Measurements from ENCODE around the gene ZCCHC2. TPM values are rescaled to one million over a fixed set of nuclear protein-coding genes. Genes with fewer than 3 reads are reported as not detected.

The ZCCHC2 gene
- total RNA-seq, 3 donors from 2014 or later, result 24.3 to 36.3 (median 26.2) TPM

DNA sequence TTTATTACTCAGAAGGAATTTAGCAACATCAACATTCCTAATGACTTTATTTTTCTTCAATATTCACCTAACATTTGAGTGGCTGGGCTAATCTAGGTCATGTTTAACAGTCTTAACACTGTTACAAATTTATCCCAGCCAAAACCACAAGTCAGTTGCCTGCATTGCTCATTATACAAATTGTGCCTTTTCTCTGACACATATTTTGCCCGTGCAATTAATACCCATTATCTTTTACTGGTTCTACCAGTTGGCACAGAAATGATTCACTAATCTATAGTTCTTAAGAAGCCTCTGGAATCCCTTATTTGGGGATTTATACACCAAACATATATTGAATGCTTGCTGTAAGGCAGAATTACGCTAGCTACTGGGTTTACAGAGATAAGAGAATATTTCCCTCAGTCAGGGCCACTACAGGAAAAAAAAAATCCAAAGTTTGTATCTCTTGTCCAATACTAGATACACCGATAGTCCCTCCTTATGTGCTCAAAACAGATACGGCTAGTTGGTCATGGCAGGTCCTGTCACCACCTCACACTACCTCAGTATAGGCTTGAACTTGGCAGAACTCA, 46.3 kb downstream of the ZCCHC2 start:
- H3K9me3 ChIP-seq, result no peaks in the 10 kb centered on the region
- TF ChIP-seq, protein P1, sequence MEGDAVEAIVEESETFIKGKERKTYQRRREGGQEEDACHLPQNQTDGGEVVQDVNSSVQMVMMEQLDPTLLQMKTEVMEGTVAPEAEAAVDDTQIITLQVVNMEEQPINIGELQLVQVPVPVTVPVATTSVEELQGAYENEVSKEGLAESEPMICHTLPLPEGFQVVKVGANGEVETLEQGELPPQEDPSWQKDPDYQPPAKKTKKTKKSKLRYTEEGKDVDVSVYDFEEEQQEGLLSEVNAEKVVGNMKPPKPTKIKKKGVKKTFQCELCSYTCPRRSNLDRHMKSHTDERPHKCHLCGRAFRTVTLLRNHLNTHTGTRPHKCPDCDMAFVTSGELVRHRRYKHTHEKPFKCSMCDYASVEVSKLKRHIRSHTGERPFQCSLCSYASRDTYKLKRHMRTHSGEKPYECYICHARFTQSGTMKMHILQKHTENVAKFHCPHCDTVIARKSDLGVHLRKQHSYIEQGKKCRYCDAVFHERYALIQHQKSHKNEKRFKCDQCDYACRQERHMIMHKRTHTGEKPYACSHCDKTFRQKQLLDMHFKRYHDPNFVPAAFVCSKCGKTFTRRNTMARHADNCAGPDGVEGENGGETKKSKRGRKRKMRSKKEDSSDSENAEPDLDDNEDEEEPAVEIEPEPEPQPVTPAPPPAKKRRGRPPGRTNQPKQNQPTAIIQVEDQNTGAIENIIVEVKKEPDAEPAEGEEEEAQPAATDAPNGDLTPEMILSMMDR (IDR thresholded peaks at IDR 0.05), result no peak
- TF ChIP-seq POLR2A (IDR thresholded peaks at IDR 0.05) (no peak), POLR2AphosphoS5 (IDR thresholded peaks at IDR 0.05) (no peak)
- no peaks in the 10 kb centered on the region for H3K27me3 ChIP-seq
- no peaks in the 10 kb centered on the region for H3K36me3 ChIP-seq
- no peaks in the 10 kb centered on the region for H3K4me1 ChIP-seq
- no peak overlapping the region for H3K27ac ChIP-seq
- intact Hi-C loops (cut with DNase I; ENCODE audit: low total_unique reads), result no loop called here
- H3K4me3 ChIP-seq, result no peak overlapping the region
- no peak for DNase-seq (ENCODE audit: low spot score in 2 of 2)

DNA sequence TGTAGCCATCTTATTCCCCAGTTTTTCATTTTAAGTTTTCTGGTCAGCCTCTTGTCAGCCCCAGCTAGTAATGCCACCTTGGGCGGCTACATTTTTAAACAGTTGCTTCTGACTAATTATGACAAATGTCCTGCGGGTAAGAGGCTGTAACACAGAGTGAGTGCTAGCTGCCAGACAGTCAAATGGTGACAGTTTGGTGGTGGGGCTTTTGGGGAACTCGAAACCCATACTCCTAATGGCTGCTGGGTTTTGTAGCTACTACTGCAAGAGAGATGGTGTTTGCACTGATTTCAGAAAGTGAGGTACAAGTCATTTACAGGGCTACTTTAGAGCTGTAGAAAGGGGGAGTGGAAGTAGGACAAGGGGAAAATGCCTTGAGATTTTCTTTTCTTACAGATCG, 48.2 kb downstream of the ZCCHC2 start:
- no peak overlapping the region for H3K27ac ChIP-seq
- no peak overlapping the region for H3K4me3 ChIP-seq
- no peaks in the 10 kb centered on the region for H3K4me1 ChIP-seq
- no peaks in the 10 kb centered on the region for H3K27me3 ChIP-seq
- H3K36me3 ChIP-seq, result no peaks in the 10 kb centered on the region
- H3K9me3 ChIP-seq, result no peaks in the 10 kb centered on the region
- no peak for DNase-seq (ENCODE audit: low spot score in 2 of 2)
- no peak for TF ChIP-seq POLR2A (IDR thresholded peaks at IDR 0.05)
- intact Hi-C loops (cut with DNase I; ENCODE audit: low total_unique reads), result no loop called here

DNA sequence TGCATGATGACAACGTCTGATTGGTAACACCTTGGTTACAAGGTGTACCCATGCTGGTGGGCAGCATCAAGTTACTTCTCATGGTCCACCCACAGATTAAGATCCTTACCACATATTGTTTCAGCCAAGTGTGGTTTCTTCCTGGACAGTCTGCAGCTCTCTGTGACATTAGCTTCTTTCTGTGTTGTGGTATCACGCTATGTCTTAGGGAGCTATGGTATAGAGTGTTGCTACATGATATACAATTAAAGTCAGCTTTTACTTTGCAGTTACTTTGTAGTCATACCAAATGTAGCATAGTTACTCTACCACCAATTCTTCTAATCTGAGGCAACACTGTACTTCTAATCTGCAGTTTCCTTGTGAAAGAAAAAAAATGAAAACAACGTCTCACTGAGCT, 48.8 kb downstream of the ZCCHC2 start:
- no peak for TF ChIP-seq POLR2AphosphoS5 (IDR thresholded peaks at IDR 0.05)
- TF ChIP-seq, protein P1 (IDR thresholded peaks at IDR 0.05), result no peak
- TF ChIP-seq POLR2A (IDR thresholded peaks at IDR 0.05), result no peak
- no peak overlapping the region for H3K4me3 ChIP-seq

DNA sequence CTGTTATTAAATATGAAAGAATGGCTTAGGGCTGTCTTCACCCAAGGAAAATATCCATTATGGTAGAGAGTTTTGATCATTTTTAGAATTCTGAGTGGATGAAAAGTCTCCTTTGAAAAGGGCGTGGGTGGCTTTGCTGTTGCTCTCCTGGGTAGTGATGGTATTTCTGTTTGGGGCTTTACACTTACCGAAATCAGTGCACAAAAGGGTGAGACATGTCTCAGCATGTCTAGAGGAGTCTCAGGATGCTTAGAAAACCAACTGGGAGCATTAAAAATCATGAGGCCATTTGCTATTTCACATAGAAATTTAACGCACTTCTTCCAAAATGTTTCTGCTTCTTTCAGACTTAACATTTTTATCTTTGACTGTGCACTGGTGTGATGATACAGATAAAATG, 49.6 kb downstream of the ZCCHC2 start:
- intact Hi-C loops (cut with DNase I; ENCODE audit: low total_unique reads), result no loop called here
- TF ChIP-seq POLR2AphosphoS5 (IDR thresholded peaks at IDR 0.05) (no peak), POLR2A (IDR thresholded peaks at IDR 0.05) (no peak)
- TF ChIP-seq, protein P1 (IDR thresholded peaks at IDR 0.05), result no peak
- Histone ChIP-seq H3K27ac (peak overlapping the region in 1 of 2 donors; percentile 15), H3K4me3 (no peak overlapping the region), H3K36me3 (no peaks in the 10 kb centered on the region), H3K27me3 (no peaks in the 10 kb centered on the region), H3K4me1 (no peaks in the 10 kb centered on the region), H3K9me3 (no peaks in the 10 kb centered on the region)
- no peak for DNase-seq (ENCODE audit: low spot score in 2 of 2)

More for the DNA sequence above, 48.8 kb downstream of the ZCCHC2 start:
- Histone ChIP-seq H3K9me3 (no peaks in the 10 kb centered on the region), H3K36me3 (no peaks in the 10 kb centered on the region), H3K27ac (no peak overlapping the region), H3K4me1 (no peaks in the 10 kb centered on the region), H3K27me3 (no peaks in the 10 kb centered on the region)
- intact Hi-C loops (cut with DNase I; ENCODE audit: low total_unique reads), result no loop called here
- no peak for DNase-seq (ENCODE audit: low spot score in 2 of 2)

DNA sequence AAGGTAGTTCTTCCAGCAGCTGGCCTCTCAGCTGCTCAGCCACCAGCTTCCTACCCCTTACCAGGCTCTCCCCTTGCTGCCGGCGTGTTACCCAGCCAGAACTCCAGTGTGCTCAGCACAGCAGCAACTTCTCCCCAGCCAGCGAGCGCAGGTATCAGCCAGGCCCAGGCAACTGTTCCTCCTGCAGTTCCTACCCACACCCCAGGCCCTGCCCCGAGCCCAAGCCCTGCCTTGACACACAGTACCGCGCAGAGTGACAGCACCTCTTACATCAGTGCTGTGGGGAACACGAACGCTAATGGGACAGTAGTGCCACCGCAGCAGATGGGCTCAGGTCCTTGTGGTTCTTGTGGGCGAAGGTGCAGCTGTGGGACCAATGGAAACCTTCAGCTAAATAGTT, 52.0 kb downstream of the ZCCHC2 start:
- Histone ChIP-seq H3K27me3 (no peaks in the 10 kb centered on the region), H3K36me3 (no peaks in the 10 kb centered on the region), H3K4me3 (no peak overlapping the region), H3K9me3 (no peaks in the 10 kb centered on the region), H3K4me1 (no peaks in the 10 kb centered on the region), H3K27ac (no peak overlapping the region)
- no peak for DNase-seq (ENCODE audit: low spot score in 2 of 2)
- no peak for TF ChIP-seq POLR2AphosphoS5 (IDR thresholded peaks at IDR 0.05)
- no peak for TF ChIP-seq POLR2A (IDR thresholded peaks at IDR 0.05)
- TF ChIP-seq, protein P1 (IDR thresholded peaks at IDR 0.05), result no peak
- intact Hi-C loops (cut with DNase I; ENCODE audit: low total_unique reads), result no loop called here

DNA sequence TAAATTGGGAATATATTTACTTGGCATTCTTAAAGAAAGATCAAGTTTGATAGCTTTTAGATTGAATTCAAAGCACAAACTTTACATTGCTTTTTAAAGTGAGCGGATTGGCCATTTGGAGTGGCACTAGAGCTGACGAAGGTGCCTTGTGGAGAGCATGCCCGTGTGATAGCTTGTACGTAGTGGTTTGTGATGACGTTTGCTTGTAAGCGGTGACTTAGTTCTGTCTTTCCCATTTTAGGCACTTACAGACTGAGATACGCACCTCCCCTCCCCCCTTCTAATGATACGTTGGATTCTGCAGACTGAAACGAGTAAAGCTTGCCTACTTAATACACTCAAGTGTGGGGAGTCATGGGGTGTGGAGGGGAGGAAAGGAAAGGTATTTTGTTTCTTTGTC, 53.4 kb downstream of the ZCCHC2 start:
- Histone ChIP-seq H3K4me1 (no peaks in the 10 kb centered on the region), H3K9me3 (no peaks in the 10 kb centered on the region), H3K27ac (no peak overlapping the region), H3K27me3 (no peaks in the 10 kb centered on the region), H3K4me3 (no peak overlapping the region), H3K36me3 (no peaks in the 10 kb centered on the region)
- intact Hi-C loops (cut with DNase I; ENCODE audit: low total_unique reads), result no loop called here
- no peak for DNase-seq (ENCODE audit: low spot score in 2 of 2)
- TF ChIP-seq, protein P1 (IDR thresholded peaks at IDR 0.05), result no peak
- TF ChIP-seq POLR2A (IDR thresholded peaks at IDR 0.05), result no peak
- TF ChIP-seq POLR2AphosphoS5 (IDR thresholded peaks at IDR 0.05), result no peak

Measured in breast epithelium (tissue), 4 donors.